H1 (cell line): Measurements from ENCODE around the gene GCC1. TPM values are rescaled to one million over a fixed set of nuclear protein-coding genes. Genes with fewer than 3 reads are reported as not detected.

Experiments used
- ASH2L ChIP-seq: fragments of 200-600, 300-600 bp; sonication (generic); IDR thresholded peaks from one replicate; pipeline ENCODE4 v1.7.1; 2017; ENCODE audit warnings: low read length
- CBX8 ChIP-seq: fragments of 300-800, 300-1000 bp; sonication (generic); IDR thresholded peaks from 2 replicates; pipeline ENCODE4 v1.7.1; 2016; ENCODE audit warnings: low read depth, low read length, borderline replicate concordance
- CEBPB ChIP-seq: IDR thresholded peaks from 2 replicates; pipeline ENCODE4 v1.6.1; 2012; ENCODE audit warnings: low read depth, low read length
- CTCF ChIP-seq, 3 experiments: IDR thresholded peaks; 1 replicate in 2 of 3; 2 replicates in 1 of 3; pipeline versions ENCODE4 v1.5.1 to v1.6.1; 2011; ENCODE audit warnings: low read length in 3 of 3, mild to moderate bottlenecking in 3 of 3, inconsistent platforms in 2 of 3, low read depth in 1 of 3, moderate library complexity in 1 of 3; ENCODE audit not compliant: insufficient read depth in 1 of 3; ENCODE audit errors: control extremely low read depth in 1 of 3
- FOSL1 ChIP-seq: IDR thresholded peaks from 2 replicates; pipeline ENCODE4 v1.6.1; 2011; ENCODE audit warnings: mild to moderate bottlenecking, low read depth, low read length, moderate library complexity; ENCODE audit not compliant: insufficient read depth
- HDAC2 ChIP-seq, 2 experiments: fragments of 300-600 bp in 1 of 2; sonication (generic) in 1 of 2; IDR thresholded peaks; 2 replicates each; pipeline ENCODE4 v1.6.1; 2011 to 2012; ENCODE audit warnings: low read depth in 2 of 2, low read length in 2 of 2, mild to moderate bottlenecking in 2 of 2, moderate library complexity in 2 of 2, borderline replicate concordance in 1 of 2, inconsistent platforms in 1 of 2
- JUND ChIP-seq: IDR thresholded peaks from 2 replicates; pipeline ENCODE4 v1.6.1; 2011; ENCODE audit warnings: mild to moderate bottlenecking, improper control_type of control experiment, low read length
- NANOG ChIP-seq: IDR thresholded peaks from 2 replicates; pipeline ENCODE4 v1.6.1; 2011; ENCODE audit warnings: low read length, low read depth, mild to moderate bottlenecking, inconsistent platforms; ENCODE audit not compliant: insufficient read depth, poor library complexity, severe bottlenecking
- NRF1 ChIP-seq: IDR thresholded peaks from 2 replicates; pipeline ENCODE4 v1.6.1; 2011; ENCODE audit warnings: mild to moderate bottlenecking, low read depth, low read length, improper control_type of control experiment
- POU5F1 ChIP-seq: IDR thresholded peaks from 2 replicates; pipeline ENCODE4 v1.6.1; 2011; ENCODE audit warnings: low read depth, mild to moderate bottlenecking, low read length, moderate library complexity
- SIN3A ChIP-seq, 2 experiments: IDR thresholded peaks in 1 of 2; conservative IDR thresholded peaks in 1 of 2; 2 replicates each; pipeline ENCODE4 v1.6.1; 2011 to 2012; ENCODE audit warnings: low read length in 2 of 2, improper control_type of control experiment in 1 of 2, low read depth in 1 of 2, mild to moderate bottlenecking in 1 of 2
- SP2 ChIP-seq: IDR thresholded peaks from 2 replicates; pipeline ENCODE4 v1.6.1; 2012; ENCODE audit warnings: mild to moderate bottlenecking, low read length, inconsistent platforms
- SP4 ChIP-seq: IDR thresholded peaks from 2 replicates; pipeline ENCODE4 v1.6.1; 2012; ENCODE audit warnings: low read length, inconsistent platforms
- TBP ChIP-seq: IDR thresholded peaks from 2 replicates; pipeline ENCODE4 v1.6.1; 2011; ENCODE audit warnings: low read depth, low read length, improper control_type of control experiment
- YY1 ChIP-seq: IDR thresholded peaks from 2 replicates; pipeline ENCODE4 v1.6.1; 2011; ENCODE audit warnings: low read depth, mild to moderate bottlenecking, low read length
- polyA plus RNA-seq, 7 experiments: library from polyadenylated mRNA; depleted of rRNA in 3 of 7; stranded (reverse) in 5 of 7; unstranded in 2 of 7; fragments of >200 nt in 5 of 7; fragments of 200-250 nt in 2 of 7; gene quantifications; 1 replicate in 5 of 7; 2 replicates in 1 of 7; 4 replicates in 1 of 7; pipeline versions ENCODE4 v1.2.1 to v1.2.3, GENCODE V29; 2011 to 2013; ENCODE audit warnings: missing spikeins in 2 of 7, mixed read lengths in 2 of 7
- total RNA-seq: library from RNA; stranded (reverse); fragmentation: NEBNext Ultra II Directional; extraction: Animal tissue kit (Norgen Biotek cat#: 25700); gene quantifications from 2 replicates; pipeline ENCODE4 v1.2.1, GENCODE V29; 2021
- TF ChIP-seq, protein P1 (sequence below): IDR thresholded peaks from 2 replicates; pipeline ENCODE4 v1.6.1; 2012; ENCODE audit warnings: low read length, inconsistent platforms
- TF ChIP-seq, protein P2 (sequence below): IDR thresholded peaks from 2 replicates; pipeline ENCODE4 v1.6.1; 2011; ENCODE audit warnings: low read length, improper control_type of control experiment

Gene GCC1
- total and polyA plus RNA-seq, 2 of the 8 experiments (the other 6 are each of a cell fraction or from before 2014, with no cell fraction given), result 3.3 to 15.0 TPM

DNA sequence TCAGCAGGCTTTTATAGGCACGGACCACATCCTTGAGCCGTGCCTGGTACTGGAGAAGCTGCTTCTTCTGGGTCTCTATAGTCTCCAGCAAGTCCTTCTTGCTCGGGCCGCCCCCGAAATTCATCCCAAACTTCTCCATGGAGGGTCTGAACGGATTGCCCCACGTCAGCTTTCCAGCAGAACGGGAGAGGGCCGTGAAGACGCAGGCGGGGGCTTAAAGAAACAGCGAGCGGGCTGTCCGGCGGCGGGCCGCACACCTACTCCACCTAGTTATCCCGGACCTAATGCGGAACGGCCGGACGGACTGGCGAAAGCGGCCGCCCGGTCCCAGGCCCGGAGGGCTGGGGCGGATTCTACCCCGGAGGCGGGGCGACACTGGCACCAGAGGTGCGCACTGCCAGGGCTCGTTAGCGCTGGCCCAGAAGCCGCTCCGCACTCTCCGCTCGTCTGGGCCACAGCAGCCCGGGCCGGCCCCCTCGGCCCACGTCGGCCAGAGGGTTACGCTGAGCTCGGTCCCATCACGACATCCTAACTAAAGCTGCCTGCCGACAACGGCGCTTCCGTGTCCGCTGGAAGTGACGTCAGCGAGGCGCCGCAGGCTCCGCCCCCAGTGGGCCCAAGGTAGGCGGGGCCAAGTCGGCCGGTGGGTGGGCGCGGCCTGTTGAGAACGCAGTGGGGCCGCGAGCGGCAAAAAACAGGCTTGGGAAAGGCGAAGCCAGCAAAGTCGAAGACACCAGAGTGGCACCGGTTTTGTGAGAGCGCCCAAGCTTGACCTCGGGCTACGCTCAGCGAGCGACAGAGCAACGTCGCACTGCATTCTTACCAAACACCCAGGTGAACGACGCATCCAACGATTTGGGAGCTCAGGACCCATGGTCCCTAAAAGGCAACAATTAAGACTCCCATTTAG, at the start of gene GCC1 (continued):
- TF ChIP-seq, protein P1, sequence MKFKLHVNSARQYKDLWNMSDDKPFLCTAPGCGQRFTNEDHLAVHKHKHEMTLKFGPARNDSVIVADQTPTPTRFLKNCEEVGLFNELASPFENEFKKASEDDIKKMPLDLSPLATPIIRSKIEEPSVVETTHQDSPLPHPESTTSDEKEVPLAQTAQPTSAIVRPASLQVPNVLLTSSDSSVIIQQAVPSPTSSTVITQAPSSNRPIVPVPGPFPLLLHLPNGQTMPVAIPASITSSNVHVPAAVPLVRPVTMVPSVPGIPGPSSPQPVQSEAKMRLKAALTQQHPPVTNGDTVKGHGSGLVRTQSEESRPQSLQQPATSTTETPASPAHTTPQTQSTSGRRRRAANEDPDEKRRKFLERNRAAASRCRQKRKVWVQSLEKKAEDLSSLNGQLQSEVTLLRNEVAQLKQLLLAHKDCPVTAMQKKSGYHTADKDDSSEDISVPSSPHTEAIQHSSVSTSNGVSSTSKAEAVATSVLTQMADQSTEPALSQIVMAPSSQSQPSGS, result 0 out of 2 replicates have a peak, but pooled peaks have one; percentile 54
- TF ChIP-seq NANOG (no peak), CEBPB (no peak), NRF1 (no peak), SIN3A (conservative IDR thresholded peaks at IDR 0.05 in 1 of 2, IDR thresholded peaks at IDR 0.05 in 1 of 2; ENCODE audit: low read depth in 1 of 2, low read length in 2 of 2) (0 out of 4 replicates have a peak, but pooled peaks of 1 of the 2 experiments have one; percentile 62), TBP (peak; percentile 61; the same call in 1 of the 2 replicates), CBX8 (no peak), SP4 (no peak), ASH2L (peak; percentile 90), JUND (peak; percentile 65; the same call in 1 of the 2 replicates), CTCF (IDR thresholded peaks at IDR 0.05; ENCODE audit: control extremely low read depth in 1 of 3, insufficient read depth in 1 of 3, low read depth in 1 of 3, low read length in 3 of 3) (no peak), YY1 (0 out of 2 replicates have a peak, but pooled peaks have one; percentile 32), FOSL1 (no peak), POU5F1 (no peak), SP2 (no peak), HDAC2 (IDR thresholded peaks at IDR 0.05; ENCODE audit: borderline replicate concordance in 1 of 2, low read depth in 2 of 2, low read length in 2 of 2) (no peak)
- TF ChIP-seq, protein P2, sequence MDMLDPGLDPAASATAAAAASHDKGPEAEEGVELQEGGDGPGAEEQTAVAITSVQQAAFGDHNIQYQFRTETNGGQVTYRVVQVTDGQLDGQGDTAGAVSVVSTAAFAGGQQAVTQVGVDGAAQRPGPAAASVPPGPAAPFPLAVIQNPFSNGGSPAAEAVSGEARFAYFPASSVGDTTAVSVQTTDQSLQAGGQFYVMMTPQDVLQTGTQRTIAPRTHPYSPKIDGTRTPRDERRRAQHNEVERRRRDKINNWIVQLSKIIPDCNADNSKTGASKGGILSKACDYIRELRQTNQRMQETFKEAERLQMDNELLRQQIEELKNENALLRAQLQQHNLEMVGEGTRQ, result no peak
